Measurements from ENCODE around the gene RNF19B. TPM values are rescaled to one million over a fixed set of nuclear protein-coding genes. Genes with fewer than 3 reads are reported as not detected.

Gene RNF19B
- total RNA-seq, 1 donor from 2014 or later: 14.2 TPM

DNA sequence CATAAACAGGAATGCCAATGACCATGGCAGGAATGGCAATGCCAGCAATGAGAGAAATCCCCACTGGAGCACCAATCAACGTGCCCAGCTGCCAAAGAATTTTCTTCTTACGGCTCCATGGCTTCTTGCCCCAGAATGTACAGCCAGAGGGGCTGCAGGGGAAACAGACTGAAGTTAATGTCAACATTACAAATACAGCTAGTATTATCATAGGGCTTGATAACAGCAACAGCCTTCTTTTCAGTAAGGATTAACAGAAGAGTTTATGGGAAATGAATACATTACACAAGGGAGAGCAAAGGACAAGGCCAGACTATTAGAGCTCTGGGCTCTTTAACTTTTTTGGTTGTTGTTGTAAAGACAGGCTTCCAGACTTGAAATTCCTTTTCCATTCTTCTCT lies 18.2 kb downstream of the RNF19B start:
- no peaks in the 10 kb centered on the region for H3K9me3 Mint-ChIP-seq
- H3K27ac Mint-ChIP-seq: no peak overlapping the region
- H3K27me3 ChIP-seq: no peaks in the 10 kb centered on the region
- no peaks in the 10 kb centered on the region for H3K27me3 Mint-ChIP-seq (ENCODE audit: insufficient read depth, low read depth)
- TF ChIP-seq, protein P1, sequence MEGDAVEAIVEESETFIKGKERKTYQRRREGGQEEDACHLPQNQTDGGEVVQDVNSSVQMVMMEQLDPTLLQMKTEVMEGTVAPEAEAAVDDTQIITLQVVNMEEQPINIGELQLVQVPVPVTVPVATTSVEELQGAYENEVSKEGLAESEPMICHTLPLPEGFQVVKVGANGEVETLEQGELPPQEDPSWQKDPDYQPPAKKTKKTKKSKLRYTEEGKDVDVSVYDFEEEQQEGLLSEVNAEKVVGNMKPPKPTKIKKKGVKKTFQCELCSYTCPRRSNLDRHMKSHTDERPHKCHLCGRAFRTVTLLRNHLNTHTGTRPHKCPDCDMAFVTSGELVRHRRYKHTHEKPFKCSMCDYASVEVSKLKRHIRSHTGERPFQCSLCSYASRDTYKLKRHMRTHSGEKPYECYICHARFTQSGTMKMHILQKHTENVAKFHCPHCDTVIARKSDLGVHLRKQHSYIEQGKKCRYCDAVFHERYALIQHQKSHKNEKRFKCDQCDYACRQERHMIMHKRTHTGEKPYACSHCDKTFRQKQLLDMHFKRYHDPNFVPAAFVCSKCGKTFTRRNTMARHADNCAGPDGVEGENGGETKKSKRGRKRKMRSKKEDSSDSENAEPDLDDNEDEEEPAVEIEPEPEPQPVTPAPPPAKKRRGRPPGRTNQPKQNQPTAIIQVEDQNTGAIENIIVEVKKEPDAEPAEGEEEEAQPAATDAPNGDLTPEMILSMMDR (IDR thresholded peaks at IDR 0.05): no peak
- no peak for TF ChIP-seq EZH2 (IDR thresholded peaks at IDR 0.05)
- TF ChIP-seq EZH2phosphoT487 (IDR thresholded peaks at IDR 0.05): no peak
- H3K4me1 Mint-ChIP-seq: no peaks in the 10 kb centered on the region
- H3F3A ChIP-seq (ENCODE audit: low read depth): no peaks in the 10 kb centered on the region
- H4K20me1 ChIP-seq (ENCODE audit: low read depth): no peaks in the 10 kb centered on the region
- H3K79me2 ChIP-seq (ENCODE audit: low read depth): no peaks in the 10 kb centered on the region
- H3K36me3 ChIP-seq: no peaks in the 10 kb centered on the region
- H3K4me1 ChIP-seq: no peaks in the 10 kb centered on the region
- no peak overlapping the region for H3K27ac ChIP-seq
- H3K4me2 ChIP-seq: no peak overlapping the region
- DNase-seq (ENCODE audit: low spot score): no peak
- peaks cover 15% of the 10 kb centered on the region for H3K36me3 Mint-ChIP-seq
- no peaks in the 10 kb centered on the region for H3K9me3 ChIP-seq (ENCODE audit: low read depth)
- H2AFZ ChIP-seq (replicated peaks): no peak overlapping the region
- no peak overlapping the region for H3K4me3 ChIP-seq
- H3K4me3 Mint-ChIP-seq: no peak overlapping the region
- H3K9ac ChIP-seq: no peak overlapping the region

DNA sequence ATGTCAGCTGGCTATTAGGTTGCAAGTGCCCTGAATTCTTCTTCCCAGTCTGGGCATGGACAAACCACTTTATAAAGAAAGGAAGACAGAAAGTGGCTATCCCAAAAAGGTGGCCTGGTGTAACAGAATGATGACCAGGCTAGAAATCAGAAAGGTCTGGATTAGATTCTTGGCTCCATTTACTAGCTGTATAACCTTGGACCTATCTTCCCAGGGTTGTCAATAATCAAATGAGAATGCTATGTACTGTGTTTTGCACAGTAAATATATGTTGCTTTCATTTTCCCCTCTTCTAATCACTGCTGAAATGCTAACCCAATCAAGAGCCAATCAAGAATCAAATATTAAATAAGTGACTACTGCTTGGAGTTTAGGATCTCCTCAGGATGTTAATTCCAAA lies 20.4 kb downstream of the RNF19B start:
- H2AFZ ChIP-seq (replicated peaks): no peak overlapping the region
- Mint-ChIP-seq H3K4me3 (no peak overlapping the region), H3K36me3 (peaks cover 15% of the 10 kb centered on the region), H3K4me1 (no peaks in the 10 kb centered on the region), H3K27me3 (ENCODE audit: insufficient read depth, low read depth) (no peaks in the 10 kb centered on the region), H3K27ac (no peak overlapping the region), H3K9me3 (no peaks in the 10 kb centered on the region)
- H3K4me3 ChIP-seq: no peak overlapping the region
- H3K27me3 ChIP-seq: no peaks in the 10 kb centered on the region
- TF ChIP-seq EZH2 (IDR thresholded peaks at IDR 0.05) (no peak), EZH2phosphoT487 (IDR thresholded peaks at IDR 0.05) (no peak)
- TF ChIP-seq, protein P1 (IDR thresholded peaks at IDR 0.05): no peak
- H3K27ac ChIP-seq: no peak overlapping the region
- H3K4me2 ChIP-seq: no peak overlapping the region
- DNase-seq (ENCODE audit: low spot score): no peak
- no peaks in the 10 kb centered on the region for H3F3A ChIP-seq (ENCODE audit: low read depth)
- H3K9ac ChIP-seq: no peak overlapping the region
- no peaks in the 10 kb centered on the region for H3K79me2 ChIP-seq (ENCODE audit: low read depth)
- H3K4me1 ChIP-seq: no peaks in the 10 kb centered on the region
- no peaks in the 10 kb centered on the region for H3K36me3 ChIP-seq
- no peaks in the 10 kb centered on the region for H4K20me1 ChIP-seq (ENCODE audit: low read depth)
- H3K9me3 ChIP-seq (ENCODE audit: low read depth): no peaks in the 10 kb centered on the region

DNA sequence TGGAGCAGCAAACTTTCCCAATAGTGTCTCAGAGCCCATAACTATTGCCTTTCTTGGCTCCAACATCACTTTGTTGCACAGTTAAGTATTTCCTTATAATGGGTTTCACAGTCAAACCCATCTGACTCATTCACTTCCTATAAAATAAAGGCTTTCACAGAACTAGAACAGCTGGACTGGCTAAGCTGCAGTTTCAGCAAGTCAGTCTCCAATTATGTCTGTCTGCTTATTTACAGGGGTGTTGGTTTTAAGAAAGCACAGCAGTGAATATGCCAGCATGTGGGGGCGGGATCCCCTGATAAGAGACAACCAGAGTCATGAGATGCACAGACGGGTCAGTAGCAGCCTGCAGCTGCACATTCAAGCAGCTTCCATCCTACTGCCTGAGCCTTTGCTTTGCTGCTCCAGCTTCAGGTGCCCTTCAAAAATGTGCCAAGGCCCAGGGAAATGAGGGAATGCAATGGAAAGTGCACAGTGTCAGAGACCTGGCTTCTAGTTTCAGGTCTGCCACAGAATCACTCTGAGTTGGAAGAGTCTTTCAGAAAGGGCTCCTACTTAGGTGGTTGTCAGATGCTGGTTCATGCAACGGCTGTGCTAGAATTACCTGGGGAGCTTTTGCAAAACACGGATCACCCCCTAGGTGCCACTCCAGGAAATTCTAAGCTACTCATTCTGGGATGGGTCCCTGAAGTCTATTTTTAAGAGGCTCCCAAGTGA lies 24.8 kb downstream of the RNF19B start:
- no peak overlapping the region for H3K4me3 ChIP-seq
- Mint-ChIP-seq H3K36me3 (peaks cover 18% of the 10 kb centered on the region), H3K9me3 (no peaks in the 10 kb centered on the region), H3K4me3 (no peak overlapping the region), H3K27me3 (ENCODE audit: insufficient read depth, low read depth) (no peaks in the 10 kb centered on the region), H3K4me1 (no peaks in the 10 kb centered on the region), H3K27ac (no peak overlapping the region)
- no peaks in the 10 kb centered on the region for H3F3A ChIP-seq (ENCODE audit: low read depth)
- H3K9me3 ChIP-seq (ENCODE audit: low read depth): no peaks in the 10 kb centered on the region
- TF ChIP-seq EZH2 (IDR thresholded peaks at IDR 0.05) (no peak), EZH2phosphoT487 (IDR thresholded peaks at IDR 0.05) (no peak)
- TF ChIP-seq, protein P1 (IDR thresholded peaks at IDR 0.05): no peak
- H3K79me2 ChIP-seq (ENCODE audit: low read depth): no peaks in the 10 kb centered on the region
- H3K4me2 ChIP-seq: no peak overlapping the region
- no peak overlapping the region for H3K27ac ChIP-seq
- no peak overlapping the region for H2AFZ ChIP-seq (replicated peaks)
- H3K36me3 ChIP-seq: no peaks in the 10 kb centered on the region
- DNase-seq (ENCODE audit: low spot score): no peak
- no peak overlapping the region for H3K9ac ChIP-seq
- H3K27me3 ChIP-seq: no peaks in the 10 kb centered on the region
- H3K4me1 ChIP-seq: no peaks in the 10 kb centered on the region
- H4K20me1 ChIP-seq (ENCODE audit: low read depth): no peaks in the 10 kb centered on the region
